Measurements from ENCODE around the gene URI1. TPM values are rescaled to one million over a fixed set of nuclear protein-coding genes. Genes with fewer than 3 reads are reported as not detected.

The URI1 gene
- total and polyA plus RNA-seq, 10 donors = 23.8 to 64.6 (median 52.4) TPM

DNA sequence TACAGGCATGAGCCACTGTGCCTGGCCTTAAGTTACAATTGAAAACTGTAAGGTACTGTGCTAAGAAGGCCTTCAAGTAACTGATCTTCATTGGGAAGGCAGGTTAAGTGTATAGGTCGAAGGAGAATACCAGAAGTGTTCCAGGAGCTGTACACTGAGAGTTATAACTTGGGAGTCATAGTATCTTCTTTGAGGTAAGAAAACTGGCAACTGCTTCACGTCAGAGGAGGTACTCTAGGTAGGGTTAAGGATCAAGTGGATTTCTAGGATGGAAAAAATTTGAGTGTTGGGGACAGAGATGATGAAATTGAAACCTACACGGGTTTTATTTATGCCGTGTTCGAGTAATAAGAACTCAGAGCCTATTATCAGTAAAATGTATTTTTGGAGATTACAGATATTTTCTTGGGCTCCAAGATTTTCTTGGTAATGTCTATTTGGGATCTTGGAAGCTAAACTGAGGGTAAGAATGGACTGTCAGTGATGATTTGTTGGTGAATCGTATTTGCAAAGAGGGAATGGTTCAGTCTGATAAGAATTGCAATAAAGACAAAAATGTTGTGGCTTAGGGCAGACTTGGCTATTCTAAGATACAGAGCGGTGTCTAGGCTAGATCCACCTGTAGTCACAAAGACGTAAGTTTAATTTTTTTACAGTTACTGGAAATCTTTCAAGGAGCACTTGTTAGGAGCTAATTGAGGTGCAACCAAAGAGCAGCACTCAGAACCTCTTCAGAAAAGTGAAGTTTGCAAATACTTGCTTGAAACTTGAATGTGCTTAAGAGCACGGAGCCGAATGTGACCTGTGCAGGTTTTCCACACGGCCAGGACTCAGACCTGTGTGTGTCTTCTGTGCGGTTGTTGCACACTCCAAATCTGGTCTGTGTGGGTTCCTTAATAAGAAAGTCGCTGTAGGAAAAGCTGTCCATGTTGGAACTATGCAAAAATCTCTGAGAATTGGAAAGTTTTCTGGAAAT, 102.5 kb downstream of the URI1 start:
- no peaks in the 10 kb centered on the region for H3K27me3 ChIP-seq (replicated peaks in 1 of 7)
- no peak for DNase-seq
- no peak overlapping the region for H3K27ac ChIP-seq
- peaks cover 0 to 17% (median 8%) of the 10 kb centered on the region in 8 donors for H3K9me3 ChIP-seq
- H3K36me3 ChIP-seq = no peaks in the 10 kb centered on the region
- TF ChIP-seq POLR2AphosphoS5 (IDR thresholded peaks at IDR 0.05) = no peak
- TF ChIP-seq, protein P1, sequence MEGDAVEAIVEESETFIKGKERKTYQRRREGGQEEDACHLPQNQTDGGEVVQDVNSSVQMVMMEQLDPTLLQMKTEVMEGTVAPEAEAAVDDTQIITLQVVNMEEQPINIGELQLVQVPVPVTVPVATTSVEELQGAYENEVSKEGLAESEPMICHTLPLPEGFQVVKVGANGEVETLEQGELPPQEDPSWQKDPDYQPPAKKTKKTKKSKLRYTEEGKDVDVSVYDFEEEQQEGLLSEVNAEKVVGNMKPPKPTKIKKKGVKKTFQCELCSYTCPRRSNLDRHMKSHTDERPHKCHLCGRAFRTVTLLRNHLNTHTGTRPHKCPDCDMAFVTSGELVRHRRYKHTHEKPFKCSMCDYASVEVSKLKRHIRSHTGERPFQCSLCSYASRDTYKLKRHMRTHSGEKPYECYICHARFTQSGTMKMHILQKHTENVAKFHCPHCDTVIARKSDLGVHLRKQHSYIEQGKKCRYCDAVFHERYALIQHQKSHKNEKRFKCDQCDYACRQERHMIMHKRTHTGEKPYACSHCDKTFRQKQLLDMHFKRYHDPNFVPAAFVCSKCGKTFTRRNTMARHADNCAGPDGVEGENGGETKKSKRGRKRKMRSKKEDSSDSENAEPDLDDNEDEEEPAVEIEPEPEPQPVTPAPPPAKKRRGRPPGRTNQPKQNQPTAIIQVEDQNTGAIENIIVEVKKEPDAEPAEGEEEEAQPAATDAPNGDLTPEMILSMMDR (IDR thresholded peaks at IDR 0.05 in 8 of 11, conservative IDR thresholded peaks at IDR 0.05 in 3 of 11) = no peak
- TF ChIP-seq POLR2A (IDR thresholded peaks at IDR 0.05) = no peak
- intact Hi-C loops (cut with DNase I; ENCODE audit: low total_unique reads) = no loop called here
- 89 to 97% (median 94%) methylated on average over 13 of the region's 13 CpGs for WGBS, 5 donors
- peaks cover 0 to 8% (median 0%) of the 10 kb centered on the region in 6 donors for H3K4me1 ChIP-seq
- H3K4me3 ChIP-seq = no peak overlapping the region

DNA sequence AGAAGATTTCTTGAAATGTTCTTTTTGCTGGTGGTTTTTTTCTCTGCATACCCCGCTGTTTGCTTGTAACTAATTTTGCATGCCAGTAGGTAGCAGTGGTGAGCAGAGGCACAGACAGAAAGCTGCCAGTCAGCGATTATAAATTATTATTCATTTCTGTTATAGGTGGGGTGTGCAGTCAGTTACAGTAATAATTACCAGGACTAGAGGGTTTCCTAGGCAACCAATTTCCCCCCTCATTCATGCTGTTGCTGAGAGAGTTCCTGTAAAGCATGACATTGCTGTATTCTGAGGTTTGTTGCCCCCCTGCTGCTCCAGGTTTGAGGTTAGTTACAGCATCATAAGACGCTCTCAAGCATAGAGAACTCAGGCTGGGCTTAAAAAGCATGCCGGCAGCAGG, 104.5 kb downstream of the URI1 start:
- H3K36me3 ChIP-seq = no peaks in the 10 kb centered on the region
- TF ChIP-seq POLR2A (IDR thresholded peaks at IDR 0.05) (no peak), POLR2AphosphoS5 (IDR thresholded peaks at IDR 0.05) (no peak)
- TF ChIP-seq, protein P1 (IDR thresholded peaks at IDR 0.05 in 8 of 11, conservative IDR thresholded peaks at IDR 0.05 in 3 of 11) = peak in 1 of 11 experiments; percentile 7
- no peaks in the 10 kb centered on the region for H3K9me3 ChIP-seq
- peaks cover 0 to 8% (median 0%) of the 10 kb centered on the region in 6 donors for H3K4me1 ChIP-seq
- H3K27ac ChIP-seq = no peak overlapping the region
- H3K4me3 ChIP-seq = no peak overlapping the region
- no peak for DNase-seq
- WGBS, 5 donors = 19 to 36% (median 22%) methylated on average over 4 of the region's 4 CpGs
- intact Hi-C loops (cut with DNase I; ENCODE audit: low total_unique reads) = no loop called here
- no peaks in the 10 kb centered on the region for H3K27me3 ChIP-seq (replicated peaks in 1 of 7)

DNA sequence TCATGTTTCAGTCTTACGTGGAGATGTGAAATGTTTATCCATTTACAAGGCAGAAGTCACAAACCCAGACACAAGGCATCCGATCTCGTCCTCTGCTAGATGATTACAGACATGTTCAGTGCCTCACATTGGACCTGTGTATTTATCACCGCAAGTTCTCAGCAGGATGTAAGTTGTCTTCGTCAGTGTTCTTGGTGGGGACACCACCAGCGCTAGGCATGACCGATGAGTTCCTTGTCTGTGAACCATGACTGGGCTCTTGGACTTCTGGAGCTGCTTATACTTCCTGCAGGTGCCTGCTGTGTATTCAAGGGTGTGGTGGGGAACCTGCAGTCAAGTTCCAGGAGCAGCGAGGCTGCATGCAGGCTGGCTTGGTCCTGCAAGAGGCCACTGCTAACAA, 105.4 kb downstream of the URI1 start:
- Histone ChIP-seq H3K36me3 (no peaks in the 10 kb centered on the region), H3K27ac (no peak overlapping the region), H3K9me3 (no peaks in the 10 kb centered on the region), H3K4me3 (no peak overlapping the region), H3K27me3 (replicated peaks in 1 of 7) (no peaks in the 10 kb centered on the region), H3K4me1 (peaks cover 0 to 8% (median 0%) of the 10 kb centered on the region in 6 donors)
- intact Hi-C loops (cut with DNase I; ENCODE audit: low total_unique reads) = no loop called here
- TF ChIP-seq POLR2A (IDR thresholded peaks at IDR 0.05) (no peak), POLR2AphosphoS5 (IDR thresholded peaks at IDR 0.05) (no peak)
- TF ChIP-seq, protein P1 (IDR thresholded peaks at IDR 0.05 in 8 of 11, conservative IDR thresholded peaks at IDR 0.05 in 3 of 11) = no peak
- DNase-seq = no peak
- WGBS, 5 donors = 81 to 95% (median 92%) methylated on average over 8 of the region's 8 CpGs

DNA sequence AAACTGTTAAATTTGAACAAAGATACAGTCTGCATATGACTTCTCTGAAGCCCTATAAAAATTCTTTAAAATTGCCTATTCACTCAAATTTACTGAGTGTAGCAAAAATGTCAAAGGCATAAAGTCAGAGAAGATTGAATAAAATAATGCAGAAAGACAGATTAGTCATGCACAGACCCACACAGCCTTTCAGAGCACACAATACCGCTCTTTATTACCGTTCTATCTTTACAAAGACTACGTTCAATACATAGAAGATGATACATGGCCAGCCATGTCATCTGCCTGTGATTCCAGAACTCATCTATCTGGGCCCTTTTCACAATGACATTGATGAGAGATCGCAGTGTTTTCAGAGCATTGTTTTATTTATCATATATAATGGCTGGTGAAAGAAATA, 107.2 kb downstream of the URI1 start:
- H3K4me3 ChIP-seq = no peak overlapping the region
- H3K27ac ChIP-seq = no peak overlapping the region
- no peaks in the 10 kb centered on the region for H3K36me3 ChIP-seq
- H3K27me3 ChIP-seq (replicated peaks in 1 of 7) = no peaks in the 10 kb centered on the region
- no peaks in the 10 kb centered on the region for H3K9me3 ChIP-seq
- DNase-seq = no peak
- H3K4me1 ChIP-seq = peaks cover 0 to 8% (median 0%) of the 10 kb centered on the region in 6 donors
- no peak for TF ChIP-seq POLR2AphosphoS5 (IDR thresholded peaks at IDR 0.05)
- 89 to 97% (median 91%) methylated on average over 4 of the region's 4 CpGs for WGBS, 5 donors
- intact Hi-C loops (cut with DNase I; ENCODE audit: low total_unique reads) = no loop called here

Measured in spleen (tissue), 11 donors.